ENCODE measurements around the gene ARHGEF33.
"Not testable (repeated sequence)": the region's sequence is repeated elsewhere in the genome, so short reads cannot be mapped to it uniquely, and the experiment has no call there.

The ARHGEF33 gene

GRCh38 chr2:38907743-38908562, 18.3 kb downstream of the ARHGEF33 start:
- H3K4me3 ChIP-seq (ENCODE audit: low read depth, low read length) = no peak overlapping the region

DNA sequence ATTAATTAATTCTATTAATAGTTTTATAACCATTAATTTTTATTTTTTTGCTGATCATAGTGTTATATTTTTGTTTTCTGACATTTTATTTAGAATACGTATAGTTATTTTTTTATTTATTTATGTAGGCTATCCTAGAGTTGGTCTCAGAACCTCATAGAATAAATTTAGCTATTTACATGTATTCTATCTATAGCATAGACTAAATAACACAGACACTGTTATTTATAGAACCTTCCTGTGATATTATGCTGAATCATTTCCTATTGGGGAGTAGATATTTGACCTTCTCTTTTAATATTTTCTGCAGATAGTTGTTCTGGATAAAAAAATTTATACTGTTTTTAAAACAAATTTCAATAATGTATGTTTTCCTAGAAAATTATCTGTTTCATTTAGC, 20.2 kb downstream of the ARHGEF33 start:
- no peak overlapping the region for H3K4me3 ChIP-seq (ENCODE audit: low read depth, low read length)

DNA sequence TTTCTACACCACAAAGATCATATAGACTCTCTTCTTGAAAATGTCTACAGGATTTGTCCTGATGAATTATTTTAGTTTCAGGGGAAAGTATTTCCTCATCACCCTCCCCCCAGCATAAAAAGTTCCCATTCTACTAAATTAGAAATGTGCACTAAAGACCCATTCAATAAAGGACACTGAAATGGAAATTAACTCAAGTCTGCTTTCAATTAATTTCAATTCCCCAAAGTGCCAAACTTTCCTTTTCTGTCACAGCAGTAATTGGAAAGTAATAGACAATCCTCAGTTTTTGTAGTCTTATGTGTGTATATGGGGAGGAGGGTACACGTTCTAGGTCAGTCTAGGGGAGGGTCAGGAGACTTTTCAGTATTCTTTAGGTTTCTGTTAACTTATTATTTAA, 21.5 kb downstream of the ARHGEF33 start:
- no peak overlapping the region for H3K4me3 ChIP-seq (ENCODE audit: low read depth, low read length)

DNA sequence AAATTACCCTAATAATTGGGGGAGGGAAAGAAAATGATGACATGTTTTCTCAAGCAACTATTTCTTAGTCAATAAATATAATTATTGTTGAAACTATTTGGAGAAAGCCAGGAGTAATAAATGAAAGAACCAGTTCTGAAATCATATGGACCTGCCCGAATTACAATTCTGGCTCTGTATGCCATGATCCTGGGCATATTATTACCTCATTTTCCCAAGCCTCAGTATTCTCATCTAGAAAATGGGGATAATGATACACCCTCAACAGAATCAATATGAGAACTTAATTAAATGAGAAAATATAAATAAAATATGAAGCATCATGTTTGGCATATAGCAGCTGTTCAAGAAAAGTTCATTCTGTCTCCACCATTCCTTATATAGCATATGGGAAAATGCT, 22.9 kb downstream of the ARHGEF33 start:
- no peak overlapping the region for H3K4me3 ChIP-seq (ENCODE audit: low read depth, low read length)

DNA sequence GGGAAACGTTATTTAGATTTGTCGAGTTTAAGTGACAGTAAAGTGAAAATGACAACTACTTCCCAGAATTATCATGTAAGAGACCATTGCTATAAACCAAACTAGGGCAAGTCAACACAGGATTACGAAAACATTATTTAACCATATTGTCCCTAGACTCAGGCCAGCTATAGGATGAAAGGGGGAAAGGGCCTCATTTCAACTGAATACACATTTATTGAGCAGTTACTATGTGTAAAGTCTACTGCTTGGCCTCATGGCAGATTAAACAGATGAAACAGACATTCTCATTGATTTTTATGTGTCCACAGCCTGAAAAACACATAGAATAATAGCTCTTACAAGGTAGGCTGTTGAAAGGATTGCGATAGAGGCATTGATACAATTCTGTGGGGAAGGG, 32.7 kb downstream of the ARHGEF33 start:
- no peak overlapping the region for H3K4me3 ChIP-seq (ENCODE audit: low read depth, low read length)

- no peak overlapping the region for H3K4me3 ChIP-seq (ENCODE audit: low read depth, low read length)
These were observed 33.2 kb downstream of the ARHGEF33 start for GRCh38 chr2:38922902-38923301.

GRCh38 chr2:38925982-38926381, 36.3 kb downstream of the ARHGEF33 start:
- H3K4me3 ChIP-seq (ENCODE audit: low read depth, low read length) = no peak overlapping the region

GRCh38 chr2:38930600-38930999, 40.9 kb downstream of the ARHGEF33 start:
- no peak overlapping the region for H3K4me3 ChIP-seq (ENCODE audit: low read depth, low read length)

DNA sequence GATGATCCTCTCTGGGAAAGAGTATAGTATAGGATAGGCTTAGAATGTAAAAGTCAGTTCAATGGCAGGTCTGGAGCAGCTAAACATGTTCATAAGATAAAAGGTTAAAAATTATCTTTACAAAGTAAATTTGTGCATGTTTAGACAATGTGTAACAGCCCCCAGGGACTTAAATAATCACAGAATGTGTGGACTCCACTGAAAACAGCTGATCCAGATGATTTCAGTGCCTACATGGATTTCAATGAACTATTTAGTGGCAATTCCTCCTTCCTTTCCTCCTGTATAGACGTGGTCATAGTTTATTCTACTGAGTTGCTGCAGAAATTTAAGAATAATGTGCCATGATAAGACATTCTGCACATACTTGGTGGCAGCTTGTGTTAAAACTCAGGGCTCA, 42.9 kb downstream of the ARHGEF33 start:
- no peak overlapping the region for H3K4me3 ChIP-seq (ENCODE audit: low read depth, low read length)

DNA sequence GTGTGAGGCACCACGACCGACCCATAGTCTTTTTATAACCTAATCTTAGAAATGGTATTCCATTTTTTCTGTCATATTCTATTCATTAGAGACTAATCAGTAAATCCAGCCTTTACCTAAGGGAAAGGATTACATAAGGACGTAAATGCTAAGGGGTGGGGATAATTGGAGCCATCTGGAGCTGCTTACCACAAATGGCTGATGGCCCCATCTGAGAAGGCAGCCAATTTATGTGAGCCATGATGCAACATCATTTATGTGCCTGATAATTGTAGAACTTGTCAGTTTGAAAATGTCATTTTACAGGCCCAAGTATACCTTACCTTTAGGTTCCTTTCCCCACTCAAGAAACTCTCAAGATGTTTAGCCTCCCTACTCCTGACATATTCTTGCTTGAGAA, 44.0 kb downstream of the ARHGEF33 start:
- no peak overlapping the region for H3K4me3 ChIP-seq (ENCODE audit: low read depth, low read length)

DNA sequence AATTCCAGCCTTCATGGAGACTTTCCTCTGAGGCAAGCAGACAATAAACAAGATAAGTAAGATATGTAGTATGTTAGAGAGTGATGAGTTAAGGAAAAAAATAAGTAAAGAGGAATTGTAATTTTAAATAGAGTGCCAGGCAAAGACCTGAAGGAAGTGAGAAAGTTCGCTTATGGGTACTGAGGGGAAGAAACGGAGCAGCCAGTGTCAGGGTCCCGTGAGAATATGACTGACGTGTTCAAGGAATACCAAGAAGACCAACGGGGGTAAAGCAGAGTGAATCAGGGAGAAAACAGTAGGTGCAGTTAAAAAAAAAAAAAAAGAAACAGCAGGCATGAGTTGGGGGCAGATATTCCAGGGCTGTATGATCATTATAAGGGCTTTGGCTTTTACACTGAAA, 45.1 kb downstream of the ARHGEF33 start:
- no peak overlapping the region for H3K4me3 ChIP-seq (ENCODE audit: low read depth, low read length)

DNA sequence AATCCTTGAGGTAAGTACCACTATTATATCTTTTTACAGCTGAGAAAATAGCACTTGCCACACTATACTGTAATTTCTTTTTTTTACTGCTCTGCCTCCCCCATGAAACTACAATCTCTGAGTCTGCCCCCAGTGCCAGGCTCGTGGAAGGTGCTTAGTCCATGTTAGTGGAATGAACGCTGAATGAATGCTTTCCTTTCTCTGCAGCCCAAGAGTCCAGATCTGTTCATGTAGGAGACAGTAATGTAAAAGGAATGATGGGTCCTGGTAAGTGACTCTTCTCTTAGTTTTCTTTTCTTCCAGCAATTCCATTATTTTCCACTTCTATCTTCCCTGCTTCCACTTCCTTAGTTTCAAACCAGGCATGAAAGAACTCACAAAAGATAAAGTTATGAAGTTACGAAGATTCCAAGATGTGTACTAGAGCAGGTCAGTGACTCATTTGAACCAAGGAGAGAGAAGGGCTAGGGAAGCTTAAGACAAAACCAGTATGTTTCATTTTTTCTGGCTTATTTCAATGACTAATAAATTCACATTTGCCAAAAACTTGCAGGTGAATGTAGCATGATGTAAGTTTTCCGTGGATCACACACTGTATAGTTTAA, 46.0 kb downstream of the ARHGEF33 start:
- H3K4me3 ChIP-seq (ENCODE audit: low read depth, low read length) = no peak overlapping the region

DNA sequence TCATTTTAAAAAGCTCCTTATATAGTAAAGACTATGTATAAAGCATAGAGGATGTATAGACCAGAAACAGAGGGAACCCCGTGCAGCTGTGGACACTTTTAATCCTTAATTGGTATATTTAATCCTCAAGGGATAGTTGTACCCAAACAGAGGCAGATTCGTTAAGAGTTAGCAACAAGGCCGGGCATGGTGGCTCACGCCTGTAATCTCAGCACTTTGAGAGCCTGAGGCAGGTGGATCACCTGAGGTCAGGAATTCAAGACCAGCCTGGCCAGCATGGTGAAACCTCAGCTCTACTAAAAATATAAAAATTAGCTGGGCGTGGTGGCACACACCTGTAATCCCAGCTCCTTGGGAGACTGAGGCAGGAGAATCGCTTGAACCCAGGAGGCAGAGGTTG, 46.8 kb downstream of the ARHGEF33 start:
- not testable (repeated sequence) for H3K4me3 ChIP-seq (ENCODE audit: low read depth, low read length)

DNA sequence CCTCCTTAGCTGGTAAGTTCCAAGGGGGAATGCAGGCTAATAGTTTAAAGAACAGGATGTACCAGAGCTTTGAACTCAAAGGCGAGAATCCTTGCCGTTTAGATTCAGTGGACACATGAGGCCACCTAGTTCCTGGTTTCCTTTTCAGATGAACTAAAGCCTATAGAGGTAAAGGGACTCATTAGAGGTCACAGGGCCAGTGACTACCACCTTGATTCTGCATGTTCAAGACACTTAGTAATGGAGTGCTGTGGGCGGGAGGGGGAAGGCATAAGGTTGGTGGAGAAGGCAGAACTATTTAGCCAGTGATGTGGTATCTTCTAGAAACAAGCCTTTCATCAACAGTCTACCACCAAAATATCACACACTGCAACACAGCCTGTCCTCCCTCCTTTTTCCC, 47.9 kb downstream of the ARHGEF33 start:
- no peak overlapping the region for H3K4me3 ChIP-seq (ENCODE audit: low read depth, low read length)

DNA sequence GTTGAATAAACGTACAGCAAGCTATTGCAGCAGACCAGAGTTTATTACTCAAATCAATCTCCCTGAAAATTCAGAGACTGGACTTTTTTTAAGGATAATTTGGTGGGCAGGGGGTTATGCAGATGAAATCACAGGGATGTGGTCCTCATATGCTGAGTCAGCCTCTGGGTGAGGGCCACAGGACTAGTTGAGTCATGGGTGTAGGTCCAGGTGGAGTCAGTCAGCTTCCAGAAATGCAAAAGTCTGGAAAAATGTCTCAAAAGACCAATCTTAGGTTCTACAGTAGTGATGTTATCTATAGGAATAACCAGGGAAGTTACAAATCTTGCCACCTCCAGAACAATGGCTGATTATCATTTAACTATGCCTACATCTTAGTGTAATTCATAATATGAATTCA, 51.1 kb downstream of the ARHGEF33 start:
- H3K4me3 ChIP-seq (ENCODE audit: low read depth, low read length) = no peak overlapping the region

DNA sequence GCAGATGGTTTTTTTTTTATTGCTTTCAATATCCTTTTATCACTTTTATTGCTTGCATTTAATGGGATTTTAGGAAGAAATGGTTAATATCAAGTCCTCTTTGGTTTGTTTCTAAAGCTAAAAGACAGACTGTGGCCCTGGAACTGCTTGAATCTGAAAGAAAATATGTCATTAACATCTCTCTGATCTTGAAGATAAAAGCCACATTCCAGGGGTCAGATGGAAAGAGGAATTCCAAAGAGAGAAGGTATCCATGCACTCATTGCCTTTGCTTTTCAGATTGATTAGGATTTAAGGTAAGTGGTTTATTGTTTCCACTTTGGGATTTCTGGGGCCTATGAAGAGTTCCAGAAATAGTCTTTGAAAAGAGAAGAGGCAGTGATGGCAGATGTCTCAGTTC, 54.1 kb downstream of the ARHGEF33 start:
- H3K4me3 ChIP-seq (ENCODE audit: low read depth, low read length) = no peak overlapping the region

DNA sequence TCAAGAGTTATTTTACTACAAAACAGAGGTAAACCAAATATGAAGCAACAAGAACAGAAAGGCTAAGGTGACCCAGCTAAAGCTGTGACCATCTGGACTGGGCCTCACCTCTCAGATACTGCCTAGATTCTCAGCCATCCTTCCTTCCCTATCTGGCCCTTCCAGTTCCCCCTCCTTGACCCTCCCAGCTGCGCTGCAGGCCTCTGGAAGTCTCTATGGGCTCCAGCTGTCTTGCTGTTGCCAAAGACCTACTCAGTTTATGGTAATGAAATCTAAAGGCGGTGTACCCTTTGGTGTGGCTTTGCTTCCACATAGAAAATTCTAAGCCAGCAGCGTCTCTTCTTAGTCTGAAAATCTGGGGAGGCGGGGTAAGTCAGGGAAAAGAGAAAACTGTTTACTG, 55.7 kb downstream of the ARHGEF33 start:
- H3K4me3 ChIP-seq (ENCODE audit: low read depth, low read length) = no peak overlapping the region

DNA sequence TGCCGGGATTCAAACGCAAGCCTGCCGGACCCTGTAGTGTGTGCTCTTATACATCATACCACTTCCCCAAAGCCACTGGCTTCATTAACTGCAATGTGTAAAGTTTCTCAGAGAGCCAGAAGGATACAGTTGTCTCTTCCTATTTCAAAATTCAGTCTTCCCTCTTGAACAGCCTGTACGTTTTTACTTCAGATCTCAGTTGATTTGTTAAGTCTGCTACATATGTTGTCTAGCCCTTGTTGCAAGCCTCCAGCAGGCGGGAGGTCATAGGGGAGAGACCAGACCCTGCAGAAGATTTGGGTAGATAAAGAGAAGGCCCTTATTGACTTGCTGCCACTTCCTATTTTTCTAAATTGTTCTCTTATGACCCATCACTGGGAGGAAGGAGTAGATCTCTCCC, 56.2 kb downstream of the ARHGEF33 start:
- H3K4me3 ChIP-seq (ENCODE audit: low read depth, low read length) = no peak overlapping the region

GRCh38 chr2:38947241-38948239, 57.9 kb downstream of the ARHGEF33 start:
- H3K4me3 ChIP-seq (ENCODE audit: low read depth, low read length) = no peak overlapping the region

DNA sequence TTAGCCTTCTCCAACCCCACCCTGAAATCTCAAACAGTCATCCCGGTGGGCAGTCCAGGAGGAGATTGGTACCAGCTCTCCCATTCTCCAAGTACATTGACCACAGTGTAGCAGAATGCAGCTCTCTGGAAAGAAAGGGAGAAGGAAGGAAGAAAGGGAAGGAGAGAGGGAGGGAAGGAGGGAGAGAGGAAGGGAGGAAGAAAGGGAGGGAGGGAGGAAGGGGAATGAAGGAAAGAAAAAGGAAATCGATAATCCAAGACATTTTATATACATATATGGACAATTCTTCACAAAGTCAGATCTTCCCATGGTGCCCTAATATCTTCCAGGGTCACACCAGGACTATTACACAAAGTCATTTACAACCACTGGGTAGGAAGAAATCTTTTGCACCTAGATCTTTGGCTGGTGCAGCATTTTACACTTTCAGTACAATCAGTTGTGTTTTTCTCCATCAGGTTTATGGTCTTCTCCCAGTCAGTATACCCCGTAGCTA, 58.8 kb downstream of the ARHGEF33 start:
- H3K4me3 ChIP-seq (ENCODE audit: low read depth, low read length) = no peak overlapping the region

DNA sequence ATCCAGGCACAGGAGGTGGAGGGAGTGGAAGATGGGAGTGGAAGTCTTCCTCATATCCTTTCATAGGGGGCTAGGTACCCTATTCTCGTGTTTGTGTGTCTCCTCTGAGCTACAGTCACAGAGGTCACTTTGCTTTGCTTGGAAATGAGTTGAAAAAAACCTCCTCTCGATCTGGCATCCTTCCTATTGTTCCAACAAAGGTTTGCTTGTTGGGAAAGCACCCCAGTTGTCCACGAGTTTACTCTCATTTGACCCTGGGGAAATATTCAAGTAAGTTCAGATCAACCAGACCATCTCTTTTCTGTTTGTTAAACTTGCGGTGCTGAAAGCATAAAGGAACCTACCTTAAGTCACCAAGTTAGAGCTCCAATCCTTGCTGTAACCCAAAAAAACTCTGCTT, 59.3 kb downstream of the ARHGEF33 start:
- H3K4me3 ChIP-seq (ENCODE audit: low read depth, low read length) = no peak overlapping the region

Data from iPS-11a (cell line).